ENCODE results near the gene NEB. TPM values are rescaled to one million over a fixed set of nuclear protein-coding genes. Genes with fewer than 3 reads are reported as not detected.

NEB gene
- total RNA-seq, 1 donor from 2014 or later: 1.0 TPM

GRCh38 chr2:151679994-151680393 is 54.3 kb downstream of the NEB start:
- H3K27me3 Mint-ChIP-seq (ENCODE audit: low read depth): peaks cover 13% of the 10 kb centered on the region
- no peak for TF ChIP-seq CTCF (IDR thresholded peaks at IDR 0.05)
- no peak for DNase-seq (ENCODE audit: low spot score)

DNA sequence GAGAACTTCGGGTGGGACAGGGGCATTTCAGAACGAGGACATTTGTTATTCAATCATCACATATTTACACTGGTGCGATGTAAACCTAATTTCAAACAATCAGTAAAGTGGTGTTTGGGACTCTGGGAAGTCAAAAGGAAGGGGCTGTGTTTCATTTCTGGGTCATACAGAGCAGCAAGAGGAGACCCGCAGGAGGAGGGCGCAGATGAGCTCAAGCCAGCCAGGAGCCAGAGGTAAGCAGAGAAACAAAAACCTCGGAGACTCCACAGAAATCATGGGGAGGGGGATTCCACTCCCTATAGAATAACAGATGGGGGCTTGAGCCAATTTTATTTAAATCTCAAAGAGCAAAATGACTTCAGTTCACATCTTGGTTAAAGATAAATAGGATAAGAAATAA is 55.4 kb downstream of the NEB start:
- Mint-ChIP-seq H3K4me3 (ENCODE audit: unreplicated experiment) (no peak overlapping the region), H3K36me3 (ENCODE audit: low read depth) (peaks cover 3% of the 10 kb centered on the region), H3K27me3 (ENCODE audit: low read depth) (peaks cover 16% of the 10 kb centered on the region), H3K9me3 (ENCODE audit: low read depth) (no peaks in the 10 kb centered on the region), H3K27ac (ENCODE audit: unreplicated experiment) (no peak overlapping the region), H3K4me1 (ENCODE audit: low read depth) (peaks cover 4% of the 10 kb centered on the region)
- DNase-seq (ENCODE audit: low spot score): no peak
- no peak for TF ChIP-seq CTCF (IDR thresholded peaks at IDR 0.05)

More at GRCh38 chr2:151679994-151680393, 54.3 kb downstream of the NEB start:
- no peaks in the 10 kb centered on the region for H3K9me3 Mint-ChIP-seq (ENCODE audit: low read depth)
- H3K36me3 Mint-ChIP-seq (ENCODE audit: low read depth): peaks cover 3% of the 10 kb centered on the region
- H3K27ac Mint-ChIP-seq (ENCODE audit: unreplicated experiment): no peak overlapping the region
- H3K4me3 Mint-ChIP-seq (ENCODE audit: unreplicated experiment): no peak overlapping the region
- no peaks in the 10 kb centered on the region for H3K4me1 Mint-ChIP-seq (ENCODE audit: low read depth)

- Mint-ChIP-seq H3K4me3 (ENCODE audit: unreplicated experiment) (no peak overlapping the region), H3K36me3 (ENCODE audit: low read depth) (no peaks in the 10 kb centered on the region)
These were observed 61.3 kb downstream of the NEB start for GRCh38 chr2:151673016-151673415.

GRCh38 chr2:151672277-151672676 is 62.0 kb downstream of the NEB start:
- Mint-ChIP-seq H3K36me3 (ENCODE audit: low read depth) (no peaks in the 10 kb centered on the region), H3K27ac (ENCODE audit: unreplicated experiment) (no peak overlapping the region), H3K27me3 (ENCODE audit: low read depth) (peaks cover 11% of the 10 kb centered on the region), H3K9me3 (ENCODE audit: low read depth) (no peaks in the 10 kb centered on the region), H3K4me3 (ENCODE audit: unreplicated experiment) (no peak overlapping the region), H3K4me1 (ENCODE audit: low read depth) (peaks cover 16% of the 10 kb centered on the region)
- no peak for DNase-seq (ENCODE audit: low spot score)
- TF ChIP-seq CTCF (IDR thresholded peaks at IDR 0.05): no peak

More at GRCh38 chr2:151673016-151673415, 61.3 kb downstream of the NEB start:
- Mint-ChIP-seq H3K4me1 (ENCODE audit: low read depth) (peaks cover 16% of the 10 kb centered on the region), H3K27me3 (ENCODE audit: low read depth) (peaks cover 13% of the 10 kb centered on the region), H3K27ac (ENCODE audit: unreplicated experiment) (no peak overlapping the region), H3K9me3 (ENCODE audit: low read depth) (no peaks in the 10 kb centered on the region)
- TF ChIP-seq CTCF (IDR thresholded peaks at IDR 0.05): no peak
- DNase-seq (ENCODE audit: low spot score): no peak

- H3K36me3 Mint-ChIP-seq (ENCODE audit: low read depth): no peaks in the 10 kb centered on the region
- H3K9me3 Mint-ChIP-seq (ENCODE audit: low read depth): no peaks in the 10 kb centered on the region
- peaks cover 16% of the 10 kb centered on the region for H3K4me1 Mint-ChIP-seq (ENCODE audit: low read depth)
- no peak overlapping the region for H3K4me3 Mint-ChIP-seq (ENCODE audit: unreplicated experiment)
- TF ChIP-seq CTCF (IDR thresholded peaks at IDR 0.05): no peak
- H3K27ac Mint-ChIP-seq (ENCODE audit: unreplicated experiment): no peak overlapping the region
- H3K27me3 Mint-ChIP-seq (ENCODE audit: low read depth): peaks cover 4% of the 10 kb centered on the region
- no peak for DNase-seq (ENCODE audit: low spot score)
These were observed 63.3 kb downstream of the NEB start for GRCh38 chr2:151670846-151671597.
